Endothelial cell of umbilical vein (primary cell): ENCODE measurements around the gene GUCA2A. TPM values are rescaled to one million over a fixed set of nuclear protein-coding genes. Genes with fewer than 3 reads are reported as not detected.

ENCODE experiments used
- BruUV-seq: library from RNA; stranded (reverse); fragments of 400-500 nt; replicated peaks from 2 replicates; lab custom pipeline; 2021; lab: Mats Ljungman, UMichigan
- CTCF ChIA-PET: fragments of 300-600, 350-600 bp; sonication (Branson Sonifier 250); formaldehyde crosslinking; loops from one replicate; lab custom pipeline; 2021; ENCODE audit warnings: antibody characterized with exemption, inconsistent platforms; lab: Charles Lee
- POLR2A ChIA-PET: fragments of 300-600, 350-600 bp; sonication (Branson Sonifier 250); formaldehyde crosslinking; loops from one replicate; lab custom pipeline; 2021; ENCODE audit warnings: antibody characterized with exemption, inconsistent platforms; lab: Charles Lee
- DNase-seq: peaks from one replicate; pipeline ENCODE4 v3.0.0-alpha.2; 2011; ENCODE audit warnings: low read depth, low spot score
- FAIRE-seq: peaks from 2 replicates; lab custom pipeline; 2011; peaks lifted over from hg19 to GRCh38; lab: Jason Lieb, UNC
- H2AFZ ChIP-seq: 2 replicates; pipeline ENCODE4 v1.6.0; 2012; ENCODE audit warnings: low read depth, low read length, control low read depth, inconsistent platforms
- H3K27ac ChIP-seq: 2 replicates; pipeline ENCODE4 v1.5.1; 2011; ENCODE audit warnings: low read depth, mild to moderate bottlenecking, control low read depth, low read length, moderate library complexity; ENCODE audit not compliant: insufficient read depth
- H3K27me3 ChIP-seq, 2 experiments: 2 replicates each; pipeline versions ENCODE4 v1.6.0 to v1.6.1; 2011; ENCODE audit warnings: low read length in 2 of 2, mixed read lengths in 1 of 2; ENCODE audit not compliant: control insufficient read depth in 2 of 2, insufficient read depth in 2 of 2
- H3K36me3 ChIP-seq, 2 experiments: 2 replicates in 1 of 2; 3 replicates in 1 of 2; pipeline ENCODE4 v1.5.1; 2011; ENCODE audit warnings: low read length in 2 of 2, mild to moderate bottlenecking in 1 of 2, moderate library complexity in 1 of 2; ENCODE audit not compliant: control insufficient read depth in 2 of 2, insufficient read depth in 2 of 2; ENCODE audit errors: extremely low read depth in 1 of 2
- H3K4me1 ChIP-seq: 3 replicates; pipeline ENCODE4 v1.5.1; 2011; ENCODE audit warnings: mild to moderate bottlenecking, low read length; ENCODE audit not compliant: control insufficient read depth, insufficient read depth; ENCODE audit errors: extremely low read depth
- H3K4me2 ChIP-seq: 2 replicates; pipeline ENCODE4 v1.6.1; 2011; ENCODE audit warnings: low read length, control low read depth, mixed read lengths; ENCODE audit not compliant: insufficient read depth
- H3K4me3 ChIP-seq, 3 experiments: fragments of 200-600 bp in 1 of 3; sonication (generic), shearing (Covaris generic) in 1 of 3; replicated peaks in 1 of 3; 2 replicates each; pipeline ENCODE4 v1.5.1; 2011 to 2016; ENCODE audit warnings: control low read depth in 3 of 3, low read length in 3 of 3, mild to moderate bottlenecking in 2 of 3, inconsistent platforms in 1 of 3, low read depth in 1 of 3, moderate library complexity in 1 of 3; ENCODE audit not compliant: insufficient read depth in 1 of 3
- H3K79me2 ChIP-seq: 2 replicates; pipeline ENCODE4 v1.6.0; 2012; ENCODE audit warnings: low read length, inconsistent platforms; ENCODE audit not compliant: control insufficient read depth, insufficient read depth
- H3K9ac ChIP-seq: replicated peaks from 2 replicates; pipeline ENCODE3; 2011; ENCODE audit warnings: low read length, control low read depth; ENCODE audit not compliant: insufficient read depth; ENCODE audit errors: extremely low read depth
- H3K9me1 ChIP-seq: replicated peaks from 3 replicates; pipeline ENCODE4 v1.6.0; 2011; ENCODE audit warnings: mild to moderate bottlenecking, low read length; ENCODE audit not compliant: control insufficient read depth, insufficient read depth; ENCODE audit errors: extremely low read depth
- H3K9me3 ChIP-seq: replicated peaks from 2 replicates; pipeline ENCODE4 v1.5.1; 2012; ENCODE audit warnings: low read length, inconsistent platforms; ENCODE audit not compliant: control insufficient read depth, insufficient read depth
- H4K20me1 ChIP-seq: replicated peaks from 2 replicates; pipeline ENCODE3; 2011; ENCODE audit warnings: mild to moderate bottlenecking, low read length; ENCODE audit not compliant: control insufficient read depth, insufficient read depth; ENCODE audit errors: extremely low read depth
- CTCF ChIP-seq, 2 donors: IDR thresholded peaks; 1 replicate in 1 of 2; 2 replicates in 1 of 2; pipeline ENCODE4 v1.5.1; 2011; ENCODE audit warnings: low read length in 2 of 2, mild to moderate bottlenecking in 2 of 2, moderate library complexity in 2 of 2, control low read depth in 1 of 2, inconsistent platforms in 1 of 2, low read depth in 1 of 2; ENCODE audit not compliant: insufficient read depth in 1 of 2; ENCODE audit errors: extremely low read depth in 1 of 2
- FOS ChIP-seq: IDR thresholded peaks from 2 replicates; pipeline ENCODE4 v1.6.1; 2011; ENCODE audit warnings: mild to moderate bottlenecking, low read length, moderate library complexity, borderline replicate concordance; ENCODE audit not compliant: insufficient read depth
- MYC ChIP-seq: IDR thresholded peaks from one replicate; pipeline ENCODE4 v1.6.1; 2011; ENCODE audit warnings: mild to moderate bottlenecking, low read depth, low read length
- dilution Hi-C: fragments of 300-500 bp; cut with MboI; formaldehyde crosslinking; loops from one replicate; pipeline ENCODE4 v1.15.0; 2019; ENCODE audit warnings: low sequenced_read_pairs; ENCODE audit not compliant: extremely low pct_ligation_motif_present
- intact Hi-C: fragments of 100-400 bp; cut with micrococcal nuclease; formaldehyde crosslinking; loops from one replicate; pipeline ENCODE4 v1.10.0; 2022
- polyA plus RNA-seq, 4 experiments: library from polyadenylated mRNA; depleted of rRNA in 3 of 4; stranded (reverse) in 3 of 4; unstranded in 1 of 4; fragments of >200 nt; gene quantifications; 2 replicates each; pipeline versions ENCODE4 v1.2.1 to v1.2.3, GENCODE V29; 2011 to 2012; ENCODE audit warnings: missing spikeins in 1 of 4
- total RNA-seq: library from RNA; stranded (reverse); gene quantifications from 2 replicates; pipeline ENCODE4 v1.2.3, GENCODE V29; 2021

GUCA2A gene
- total and polyA plus RNA-seq, 2 donors (not counting 3 experiments of a cell fraction or from before 2014, with no cell fraction given): not detected

- H3K4me2 ChIP-seq: peak overlapping the region; percentile 25
- dilution Hi-C loops: no loop called here
- no peaks in the 10 kb centered on the region for H3K9me1 ChIP-seq
- H4K20me1 ChIP-seq: no peaks in the 10 kb centered on the region
- no peaks in the 10 kb centered on the region for H3K79me2 ChIP-seq
- H3K27ac ChIP-seq: peak overlapping the region; percentile 20
- peaks cover 17% of the 10 kb centered on the region for H3K4me1 ChIP-seq
- BruUV-seq: no TSS peak
- H3K9ac ChIP-seq: no peak overlapping the region
- FAIRE-seq: peak; percentile 72
- intact Hi-C loops: loop anchor here (1.0 to 10.0 kb wide), 2 partner anchors 157 to 478 kb away; partner anchors contain the start of gene PPIH
- H2AFZ ChIP-seq: no peak overlapping the region
- TF ChIP-seq FOS: no peak
- no peak for TF ChIP-seq MYC
- TF ChIP-seq CTCF (IDR thresholded peaks at IDR 0.05; ENCODE audit: extremely low read depth in 1 of 2, insufficient read depth in 1 of 2, low read depth in 1 of 2, low read length in 2 of 2): peak; percentile 68 to 76
- H3K9me3 ChIP-seq: no peaks in the 10 kb centered on the region
- ChIA-PET POLR2A (no interaction called here), CTCF (interaction anchor here (0.8 to 3.0 kb wide), 11 partner anchors 16 to 365 kb away, joined by 3 to 19 read pairs (median 4); partner anchors contain the start of gene FOXJ3)
- DNase-seq: peak; percentile 66
- H3K36me3 ChIP-seq: no peaks in the 10 kb centered on the region
- no peaks in the 10 kb centered on the region for H3K27me3 ChIP-seq
- H3K4me3 ChIP-seq: no peak overlapping the region
Measured at GRCh38 chr1:42176902-42177519, 12.5 kb upstream of the GUCA2A start.
